Measurements from ENCODE around the gene INTS1.

The INTS1 gene

GRCh38 chr7:1436608-1437007, 67.6 kb downstream of the INTS1 start:
- Histone ChIP-seq H3K4me3 (ENCODE audit: extremely low read depth, insufficient read depth, low read length, poor library complexity, severe bottlenecking) (no peak overlapping the region), H3K36me3 (ENCODE audit: control insufficient read depth, insufficient read depth, low read length) (peaks cover 21% of the 10 kb centered on the region), H3K27ac (ENCODE audit: low read depth, low read length, severe bottlenecking) (no peak overlapping the region), H3K4me1 (ENCODE audit: control insufficient read depth, insufficient read depth, low read length, poor library complexity, severe bottlenecking) (no peaks in the 10 kb centered on the region), H3K9me3 (ENCODE audit: control insufficient read depth, low read length) (no peaks in the 10 kb centered on the region)
- 97% methylated on average over 12 to 18 of the region's 20 CpGs for WGBS, 2 experiments (ENCODE audit: insufficient coverage in 2 of 2)

- Histone ChIP-seq H3K9me3 (ENCODE audit: control insufficient read depth, low read length) (no peaks in the 10 kb centered on the region), H3K36me3 (ENCODE audit: control insufficient read depth, insufficient read depth, low read length) (peaks cover 14% of the 10 kb centered on the region), H3K4me3 (ENCODE audit: extremely low read depth, insufficient read depth, low read length, poor library complexity, severe bottlenecking) (no peak overlapping the region), H3K27ac (ENCODE audit: low read depth, low read length, severe bottlenecking) (no peak overlapping the region), H3K4me1 (ENCODE audit: control insufficient read depth, insufficient read depth, low read length, poor library complexity, severe bottlenecking) (no peaks in the 10 kb centered on the region)
- 92 to 95% methylated on average over 16 to 17 of the region's 22 CpGs for WGBS, 2 experiments (ENCODE audit: insufficient coverage in 2 of 2)
Observed at GRCh38 chr7:1434891-1435670, 69.1 kb downstream of the INTS1 start.

- no peak overlapping the region for H3K27ac ChIP-seq (ENCODE audit: low read depth, low read length, severe bottlenecking)
- no peak overlapping the region for H3K4me3 ChIP-seq (ENCODE audit: extremely low read depth, insufficient read depth, low read length, poor library complexity, severe bottlenecking)
- H3K9me3 ChIP-seq (ENCODE audit: control insufficient read depth, low read length), result no peaks in the 10 kb centered on the region
- 94 to 96% methylated on average over 26 to 31 of the region's 35 CpGs for WGBS, 2 experiments (ENCODE audit: insufficient coverage in 2 of 2)
- H3K36me3 ChIP-seq (ENCODE audit: control insufficient read depth, insufficient read depth, low read length), result peaks cover 9% of the 10 kb centered on the region
- H3K4me1 ChIP-seq (ENCODE audit: control insufficient read depth, insufficient read depth, low read length, poor library complexity, severe bottlenecking), result no peaks in the 10 kb centered on the region
Observed at GRCh38 chr7:1434165-1434718, 69.9 kb downstream of the INTS1 start.

GRCh38 chr7:1433128-1433920, 70.9 kb downstream of the INTS1 start:
- no peak overlapping the region for H3K4me3 ChIP-seq (ENCODE audit: extremely low read depth, insufficient read depth, low read length, poor library complexity, severe bottlenecking)
- H3K27ac ChIP-seq (ENCODE audit: low read depth, low read length, severe bottlenecking), result no peak overlapping the region
- H3K9me3 ChIP-seq (ENCODE audit: control insufficient read depth, low read length), result no peaks in the 10 kb centered on the region
- WGBS, 2 experiments (ENCODE audit: insufficient coverage in 2 of 2), result 88 to 92% methylated on average over 18 to 23 of the region's 25 CpGs
- H3K36me3 ChIP-seq (ENCODE audit: control insufficient read depth, insufficient read depth, low read length), result peaks cover 7% of the 10 kb centered on the region
- no peaks in the 10 kb centered on the region for H3K4me1 ChIP-seq (ENCODE audit: control insufficient read depth, insufficient read depth, low read length, poor library complexity, severe bottlenecking)

- no peaks in the 10 kb centered on the region for H3K9me3 ChIP-seq (ENCODE audit: control insufficient read depth, low read length)
- H3K4me3 ChIP-seq (ENCODE audit: extremely low read depth, insufficient read depth, low read length, poor library complexity, severe bottlenecking), result no peak overlapping the region
- 14 to 24% methylated on average over 25 to 29 of the region's 30 CpGs for WGBS, 2 experiments (ENCODE audit: insufficient coverage in 2 of 2)
- H3K36me3 ChIP-seq (ENCODE audit: control insufficient read depth, insufficient read depth, low read length), result no peaks in the 10 kb centered on the region
- H3K27ac ChIP-seq (ENCODE audit: low read depth, low read length, severe bottlenecking), result no peak overlapping the region
- no peaks in the 10 kb centered on the region for H3K4me1 ChIP-seq (ENCODE audit: control insufficient read depth, insufficient read depth, low read length, poor library complexity, severe bottlenecking)
Observed at GRCh38 chr7:1432411-1433082, 71.6 kb downstream of the INTS1 start.

- no peaks in the 10 kb centered on the region for H3K4me1 ChIP-seq (ENCODE audit: control insufficient read depth, insufficient read depth, low read length, poor library complexity, severe bottlenecking)
- H3K27ac ChIP-seq (ENCODE audit: low read depth, low read length, severe bottlenecking), result no peak overlapping the region
- no peaks in the 10 kb centered on the region for H3K36me3 ChIP-seq (ENCODE audit: control insufficient read depth, insufficient read depth, low read length)
- H3K4me3 ChIP-seq (ENCODE audit: extremely low read depth, insufficient read depth, low read length, poor library complexity, severe bottlenecking), result no peak overlapping the region
- 71 to 76% methylated on average over 17 to 19 of the region's 22 CpGs for WGBS, 2 experiments (ENCODE audit: insufficient coverage in 2 of 2)
- no peaks in the 10 kb centered on the region for H3K9me3 ChIP-seq (ENCODE audit: control insufficient read depth, low read length)
Observed at GRCh38 chr7:1431634-1432380, 72.4 kb downstream of the INTS1 start.

- no peaks in the 10 kb centered on the region for H3K4me1 ChIP-seq (ENCODE audit: control insufficient read depth, insufficient read depth, low read length, poor library complexity, severe bottlenecking)
- H3K9me3 ChIP-seq (ENCODE audit: control insufficient read depth, low read length), result no peaks in the 10 kb centered on the region
- WGBS, 2 experiments (ENCODE audit: insufficient coverage in 2 of 2), result 78% methylated on average over 6 to 9 of the region's 10 CpGs
- no peaks in the 10 kb centered on the region for H3K36me3 ChIP-seq (ENCODE audit: control insufficient read depth, insufficient read depth, low read length)
- H3K27ac ChIP-seq (ENCODE audit: low read depth, low read length, severe bottlenecking), result no peak overlapping the region
- no peak overlapping the region for H3K4me3 ChIP-seq (ENCODE audit: extremely low read depth, insufficient read depth, low read length, poor library complexity, severe bottlenecking)
Observed at GRCh38 chr7:1431226-1431625, 73.0 kb downstream of the INTS1 start.

- Histone ChIP-seq H3K36me3 (ENCODE audit: control insufficient read depth, insufficient read depth, low read length) (no peaks in the 10 kb centered on the region), H3K27ac (ENCODE audit: low read depth, low read length, severe bottlenecking) (no peak overlapping the region), H3K4me3 (ENCODE audit: extremely low read depth, insufficient read depth, low read length, poor library complexity, severe bottlenecking) (no peak overlapping the region), H3K9me3 (ENCODE audit: control insufficient read depth, low read length) (no peaks in the 10 kb centered on the region), H3K4me1 (ENCODE audit: control insufficient read depth, insufficient read depth, low read length, poor library complexity, severe bottlenecking) (no peaks in the 10 kb centered on the region)
- WGBS, 2 experiments (ENCODE audit: insufficient coverage in 2 of 2), result 79 to 84% methylated on average over 29 to 31 of the region's 32 CpGs
Observed at GRCh38 chr7:1430056-1430845, 73.9 kb downstream of the INTS1 start.

- Histone ChIP-seq H3K9me3 (ENCODE audit: control insufficient read depth, low read length) (no peaks in the 10 kb centered on the region), H3K4me3 (ENCODE audit: extremely low read depth, insufficient read depth, low read length, poor library complexity, severe bottlenecking) (no peak overlapping the region), H3K4me1 (ENCODE audit: control insufficient read depth, insufficient read depth, low read length, poor library complexity, severe bottlenecking) (no peaks in the 10 kb centered on the region), H3K27ac (ENCODE audit: low read depth, low read length, severe bottlenecking) (no peak overlapping the region), H3K36me3 (ENCODE audit: control insufficient read depth, insufficient read depth, low read length) (no peaks in the 10 kb centered on the region)
- 76 to 85% methylated on average over 7 to 16 of the region's 20 CpGs for WGBS, 2 experiments (ENCODE audit: insufficient coverage in 2 of 2)
Observed at GRCh38 chr7:1428941-1429501, 75.2 kb downstream of the INTS1 start.

All from mesodermal cell (in vitro differentiated cells).